ENCODE data around the gene TPM1.

DNA sequence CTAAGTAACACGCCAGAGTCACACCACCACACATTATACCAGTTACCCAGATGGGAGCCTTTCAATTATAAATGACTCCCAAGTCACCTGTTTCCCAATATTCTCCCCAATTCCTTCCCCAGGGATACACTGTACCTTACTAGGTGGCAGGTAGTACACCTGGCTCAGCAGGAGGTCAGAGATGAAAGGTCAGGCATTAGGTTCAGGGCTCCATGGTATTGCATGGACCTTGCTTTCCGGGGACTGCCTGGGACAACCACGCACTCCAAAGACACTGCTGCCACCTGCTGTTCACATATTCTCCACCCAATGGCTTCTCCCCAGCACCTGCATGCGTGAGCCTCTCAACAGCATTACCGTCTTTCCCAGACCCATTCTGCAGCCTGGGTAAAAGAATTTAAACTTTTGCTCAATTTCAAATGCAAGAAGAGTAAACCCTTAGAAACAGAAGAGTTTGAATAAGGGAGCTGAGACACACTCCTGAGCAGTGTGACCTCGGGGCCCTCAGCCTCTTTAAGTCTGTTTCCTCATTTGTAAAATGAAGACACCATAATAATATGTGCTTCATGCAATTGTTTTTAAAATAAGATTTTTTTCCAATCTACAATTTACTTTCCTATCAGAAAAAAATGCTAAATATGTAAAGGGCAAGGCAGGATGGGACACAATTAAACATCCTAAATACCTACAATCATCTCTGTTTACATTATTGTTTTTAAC lies 51.1 kb downstream of the TPM1 start:
- TF ChIP-seq, protein P1, sequence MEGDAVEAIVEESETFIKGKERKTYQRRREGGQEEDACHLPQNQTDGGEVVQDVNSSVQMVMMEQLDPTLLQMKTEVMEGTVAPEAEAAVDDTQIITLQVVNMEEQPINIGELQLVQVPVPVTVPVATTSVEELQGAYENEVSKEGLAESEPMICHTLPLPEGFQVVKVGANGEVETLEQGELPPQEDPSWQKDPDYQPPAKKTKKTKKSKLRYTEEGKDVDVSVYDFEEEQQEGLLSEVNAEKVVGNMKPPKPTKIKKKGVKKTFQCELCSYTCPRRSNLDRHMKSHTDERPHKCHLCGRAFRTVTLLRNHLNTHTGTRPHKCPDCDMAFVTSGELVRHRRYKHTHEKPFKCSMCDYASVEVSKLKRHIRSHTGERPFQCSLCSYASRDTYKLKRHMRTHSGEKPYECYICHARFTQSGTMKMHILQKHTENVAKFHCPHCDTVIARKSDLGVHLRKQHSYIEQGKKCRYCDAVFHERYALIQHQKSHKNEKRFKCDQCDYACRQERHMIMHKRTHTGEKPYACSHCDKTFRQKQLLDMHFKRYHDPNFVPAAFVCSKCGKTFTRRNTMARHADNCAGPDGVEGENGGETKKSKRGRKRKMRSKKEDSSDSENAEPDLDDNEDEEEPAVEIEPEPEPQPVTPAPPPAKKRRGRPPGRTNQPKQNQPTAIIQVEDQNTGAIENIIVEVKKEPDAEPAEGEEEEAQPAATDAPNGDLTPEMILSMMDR (IDR thresholded peaks at IDR 0.05) = peak; percentile 88
- TF ChIP-seq YY1 (IDR thresholded peaks at IDR 0.05; ENCODE audit: low read depth) = no peak
- TF ChIP-seq, protein P2, sequence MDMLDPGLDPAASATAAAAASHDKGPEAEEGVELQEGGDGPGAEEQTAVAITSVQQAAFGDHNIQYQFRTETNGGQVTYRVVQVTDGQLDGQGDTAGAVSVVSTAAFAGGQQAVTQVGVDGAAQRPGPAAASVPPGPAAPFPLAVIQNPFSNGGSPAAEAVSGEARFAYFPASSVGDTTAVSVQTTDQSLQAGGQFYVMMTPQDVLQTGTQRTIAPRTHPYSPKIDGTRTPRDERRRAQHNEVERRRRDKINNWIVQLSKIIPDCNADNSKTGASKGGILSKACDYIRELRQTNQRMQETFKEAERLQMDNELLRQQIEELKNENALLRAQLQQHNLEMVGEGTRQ (IDR thresholded peaks at IDR 0.05; ENCODE audit: borderline replicate concordance, low read depth, low read length) = no peak
- no peak for TF ChIP-seq IRF3 (IDR thresholded peaks at IDR 0.05; ENCODE audit: low read depth, low read length)
- no peak for TF ChIP-seq FOSL2 (IDR thresholded peaks at IDR 0.05; ENCODE audit: borderline replicate concordance, low read depth)
- TF ChIP-seq, protein P3, sequence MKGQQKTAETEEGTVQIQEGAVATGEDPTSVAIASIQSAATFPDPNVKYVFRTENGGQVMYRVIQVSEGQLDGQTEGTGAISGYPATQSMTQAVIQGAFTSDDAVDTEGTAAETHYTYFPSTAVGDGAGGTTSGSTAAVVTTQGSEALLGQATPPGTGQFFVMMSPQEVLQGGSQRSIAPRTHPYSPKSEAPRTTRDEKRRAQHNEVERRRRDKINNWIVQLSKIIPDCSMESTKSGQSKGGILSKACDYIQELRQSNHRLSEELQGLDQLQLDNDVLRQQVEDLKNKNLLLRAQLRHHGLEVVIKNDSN (IDR thresholded peaks at IDR 0.05; ENCODE audit: borderline replicate concordance, low read depth) = no peak
- TF ChIP-seq PBX3 (IDR thresholded peaks at IDR 0.05) = no peak
- no peak for TF ChIP-seq MAX (IDR thresholded peaks at IDR 0.05; ENCODE audit: low read depth)
